T-cell (primary cell): ENCODE results near the gene AFF1. TPM values are rescaled to one million over a fixed set of nuclear protein-coding genes. Genes with fewer than 3 reads are reported as not detected.
A peak's percentile ranks its signal among the peaks of the same experiment; 100 is the strongest.

ENCODE experiments used
- ATAC-seq, 4 experiments: fragments of 200-7000 bp in 3 of 4; fragments of 150-1000 bp in 1 of 4; cut with Tn5 transposase; replicated peaks in 1 of 4; 1 replicate in 3 of 4; 2 replicates in 1 of 4; pipeline ENCODE4 v1.10.0; 2021; ENCODE audit warnings: moderate library complexity in 3 of 4, mild to moderate bottlenecking in 2 of 4, moderate number of reproducible peaks in 1 of 4
- CTCF ChIA-PET, 2 donors: fragments of 300-600 bp; sonication (Branson Sonifier 250); formaldehyde crosslinking; loops; one replicate each; lab custom pipeline; 2022; ENCODE audit warnings: antibody characterized with exemption in 2 of 2; lab: Charles Lee
- POLR2A ChIA-PET, 2 donors: fragments of 300-600 bp; sonication (Branson Sonifier 250); formaldehyde crosslinking; loops; one replicate each; lab custom pipeline; 2022; ENCODE audit warnings: antibody characterized with exemption in 2 of 2; lab: Charles Lee
- DNase-seq, 35 experiments: peaks; one replicate each; pipeline versions ENCODE4 v3.0.0 to v3.0.0-alpha.2; 2013 to 2023
- H3K27ac ChIP-seq: one replicate; pipeline ENCODE4 v1.5.1; 2013; ENCODE audit warnings: low read length
- H3K27me3 ChIP-seq, 2 experiments: replicated peaks in 1 of 2; 1 replicate in 1 of 2; 2 replicates in 1 of 2; pipeline versions ENCODE4 v1.6.1 to v1.7.0; 2013; ENCODE audit warnings: low read length in 1 of 2, mixed read lengths in 1 of 2; ENCODE audit not compliant: control insufficient read depth in 2 of 2, insufficient read depth in 2 of 2; ENCODE audit errors: extremely low read depth in 1 of 2
- H3K36me3 ChIP-seq, 2 donors: 1 replicate in 1 of 2; 2 replicates in 1 of 2; pipeline versions ENCODE4 v1.6.1 to v1.7.0; 2013; ENCODE audit warnings: low read length in 1 of 2; ENCODE audit not compliant: control insufficient read depth in 2 of 2, insufficient read depth in 1 of 2; ENCODE audit errors: extremely low read depth in 1 of 2
- H3K4me1 ChIP-seq, 2 experiments: 1 replicate in 1 of 2; 2 replicates in 1 of 2; pipeline versions ENCODE4 v1.6.1 to v1.7.0; 2013; ENCODE audit warnings: low read length in 2 of 2, mixed read lengths in 1 of 2; ENCODE audit not compliant: insufficient read depth in 2 of 2, control insufficient read depth in 1 of 2; ENCODE audit errors: extremely low read depth in 1 of 2
- H3K4me3 ChIP-seq, 2 donors: 1 replicate in 1 of 2; 2 replicates in 1 of 2; pipeline versions ENCODE4 v1.5.1 to v1.7.0; 2013; ENCODE audit warnings: mild to moderate bottlenecking in 2 of 2, low read length in 1 of 2, moderate library complexity in 1 of 2; ENCODE audit not compliant: control insufficient read depth in 1 of 2; ENCODE audit errors: extremely low read depth in 1 of 2
- H3K9me3 ChIP-seq: 2 replicates; pipeline ENCODE4 v1.7.0; 2013
- H3K27ac Mint-ChIP-seq, 2 donors: one replicate each; pipeline ENCODE4 v1.8.0; 2020 to 2021; ENCODE audit warnings: mild to moderate bottlenecking in 2 of 2, mixed read lengths in 2 of 2
- H3K27me3 Mint-ChIP-seq, 2 donors: one replicate each; pipeline ENCODE4 v1.8.0; 2021 to 2022; ENCODE audit warnings: mixed read lengths in 2 of 2
- H3K36me3 Mint-ChIP-seq: one replicate; pipeline ENCODE4 v1.8.0; 2021; ENCODE audit warnings: mixed read lengths
- H3K4me1 Mint-ChIP-seq, 3 donors: one replicate each; pipeline ENCODE4 v1.8.0; 2020 to 2022; ENCODE audit warnings: mixed read lengths in 3 of 3, mild to moderate bottlenecking in 1 of 3
- H3K4me3 Mint-ChIP-seq, 3 donors: one replicate each; pipeline ENCODE4 v1.8.0; 2020 to 2022; ENCODE audit warnings: mild to moderate bottlenecking in 3 of 3, mixed read lengths in 3 of 3, moderate library complexity in 3 of 3
- H3K9me3 Mint-ChIP-seq, 3 donors: one replicate each; pipeline ENCODE4 v1.8.0; 2020 to 2022; ENCODE audit warnings: mixed read lengths in 3 of 3
- WGBS: methylation state at CpG from one replicate; pipeline ENCODE4 v1.1.5; 2013; ENCODE audit warnings: missing lambda C conversion rate; ENCODE audit not compliant: insufficient coverage; 5-methylcytosine and 5-hydroxymethylcytosine counted together
- total RNA-seq, 35 experiments: library from RNA in 6 of 35; stranded (reverse) in 6 of 35; fragments of 120-200 nt in 1 of 35; gene quantifications; one replicate each; pipeline versions ENCODE4 v1.2.1 to v1.2.4 and lab custom pipeline; 2013 to 2026

The AFF1 gene
- total RNA-seq, 5 donors from 2014 or later (not counting 1 experiment from before 2014, with no cell fraction given): 65.3 to 112 (median 93.4) TPM

GRCh38 chr4:87114245-87115062 is 179.6 kb downstream of the AFF1 start:
- CTCF ChIA-PET: interaction anchor here in 1 of 2 donors (0.6 to 0.8 kb wide), 2 partner anchors 161 to 616 kb away, joined by 3 read pairs; no protein-coding TSS in a partner anchor

GRCh38 chr4:87116231-87116630 is 181.4 kb downstream of the AFF1 start:
- peaks cover 21 to 27% (median 26%) of the 10 kb centered on the region in 3 donors for H3K4me1 Mint-ChIP-seq
- Histone ChIP-seq H3K4me3 (no peak overlapping the region), H3K9me3 (no peaks in the 10 kb centered on the region), H3K4me1 (no peaks in the 10 kb centered on the region), H3K27me3 (no peaks in the 10 kb centered on the region), H3K36me3 (peaks cover 4 to 71% of the 10 kb centered on the region in 2 donors), H3K27ac (no peak overlapping the region)
- H3K9me3 Mint-ChIP-seq: no peaks in the 10 kb centered on the region
- no peak for ATAC-seq
- H3K36me3 Mint-ChIP-seq: peaks cover 74% of the 10 kb centered on the region
- POLR2A ChIA-PET: interaction anchor here in 1 of 2 donors (0.6 kb wide), 1 partner anchor 194 kb away, joined by 5 read pairs; no protein-coding TSS in a partner anchor
- no peak overlapping the region for H3K27ac Mint-ChIP-seq
- no peaks in the 10 kb centered on the region for H3K27me3 Mint-ChIP-seq
- CTCF ChIA-PET: no interaction called here
- 100% methylated on average over 1 of the region's 1 CpG for WGBS
- H3K4me3 Mint-ChIP-seq: no peak overlapping the region
- no peak for DNase-seq

More at GRCh38 chr4:87114245-87115062, 179.6 kb downstream of the AFF1 start:
- Histone ChIP-seq H3K27ac (no peak overlapping the region), H3K4me1 (no peaks in the 10 kb centered on the region), H3K36me3 (peaks cover 4 to 59% of the 10 kb centered on the region in 2 donors), H3K9me3 (no peaks in the 10 kb centered on the region), H3K27me3 (no peaks in the 10 kb centered on the region), H3K4me3 (no peak overlapping the region)
- H3K9me3 Mint-ChIP-seq: no peaks in the 10 kb centered on the region
- no peak for DNase-seq
- peaks cover 68% of the 10 kb centered on the region for H3K36me3 Mint-ChIP-seq
- POLR2A ChIA-PET: no interaction called here
- ATAC-seq: no peak
- H3K4me3 Mint-ChIP-seq: no peak overlapping the region
- no peaks in the 10 kb centered on the region for H3K27me3 Mint-ChIP-seq
- H3K27ac Mint-ChIP-seq: no peak overlapping the region
- 94% methylated on average over 14 of the region's 24 CpGs for WGBS
- H3K4me1 Mint-ChIP-seq: peaks cover 7 to 15% (median 13%) of the 10 kb centered on the region in 3 donors

GRCh38 chr4:87117051-87117731 is 182.4 kb downstream of the AFF1 start:
- Mint-ChIP-seq H3K36me3 (peaks cover 69% of the 10 kb centered on the region), H3K27ac (no peak overlapping the region), H3K27me3 (no peaks in the 10 kb centered on the region), H3K9me3 (no peaks in the 10 kb centered on the region), H3K4me1 (peaks cover 24 to 32% (median 26%) of the 10 kb centered on the region in 3 donors), H3K4me3 (no peak overlapping the region)
- no peaks in the 10 kb centered on the region for H3K4me1 ChIP-seq
- no peak for DNase-seq
- peaks cover 4 to 68% of the 10 kb centered on the region in 2 donors for H3K36me3 ChIP-seq
- H3K4me3 ChIP-seq: no peak overlapping the region
- H3K27ac ChIP-seq: no peak overlapping the region
- H3K9me3 ChIP-seq: no peaks in the 10 kb centered on the region
- CTCF ChIA-PET: no interaction called here
- ATAC-seq: no peak
- POLR2A ChIA-PET: interaction anchor here (0.6 kb wide), 2 partner anchors 32 to 195 kb away, joined by 4 to 5 read pairs; no protein-coding TSS in a partner anchor
- WGBS: 99% methylated on average over 7 of the region's 8 CpGs
- H3K27me3 ChIP-seq: no peaks in the 10 kb centered on the region

- ATAC-seq: no peak
- no peak overlapping the region for H3K27ac ChIP-seq
- no peaks in the 10 kb centered on the region for H3K9me3 ChIP-seq
- H3K27me3 ChIP-seq: no peaks in the 10 kb centered on the region
- no peak overlapping the region for H3K27ac Mint-ChIP-seq
- no peaks in the 10 kb centered on the region for H3K27me3 Mint-ChIP-seq
- no peak overlapping the region for H3K4me3 Mint-ChIP-seq
- DNase-seq: no peak
- H3K4me3 ChIP-seq: no peak overlapping the region
- no peaks in the 10 kb centered on the region for H3K9me3 Mint-ChIP-seq
- peaks cover 4 to 68% of the 10 kb centered on the region in 2 donors for H3K36me3 ChIP-seq
- 100% methylated on average over 1 of the region's 5 CpGs for WGBS
- no peaks in the 10 kb centered on the region for H3K4me1 ChIP-seq
- peaks cover 68% of the 10 kb centered on the region for H3K36me3 Mint-ChIP-seq
- H3K4me1 Mint-ChIP-seq: peaks cover 29 to 32% (median 29%) of the 10 kb centered on the region in 3 donors
- CTCF ChIA-PET: interaction anchor here in 1 of 2 donors (0.6 to 1.2 kb wide), 3 partner anchors 28 to 195 kb away, joined by 3 to 5 read pairs (median 3); no protein-coding TSS in a partner anchor
- POLR2A ChIA-PET: no interaction called here
Measured at GRCh38 chr4:87117732-87118075, 182.9 kb downstream of the AFF1 start.

GRCh38 chr4:87118421-87118820 is 183.6 kb downstream of the AFF1 start:
- POLR2A ChIA-PET: no interaction called here

GRCh38 chr4:87118826-87119225 is 184.0 kb downstream of the AFF1 start:
- no peaks in the 10 kb centered on the region for H3K9me3 ChIP-seq
- Mint-ChIP-seq H3K27me3 (no peaks in the 10 kb centered on the region), H3K36me3 (peaks cover 64% of the 10 kb centered on the region), H3K4me1 (peaks cover 29 to 32% (median 29%) of the 10 kb centered on the region in 3 donors), H3K9me3 (no peaks in the 10 kb centered on the region), H3K4me3 (no peak overlapping the region), H3K27ac (no peak overlapping the region)
- ATAC-seq (peak in 2 of 4 experiments; percentile 12 to 52), DNase-seq (no peak)
- POLR2A ChIA-PET: no interaction called here
- H3K36me3 ChIP-seq: peaks cover 4 to 62% of the 10 kb centered on the region in 2 donors
- no peaks in the 10 kb centered on the region for H3K27me3 ChIP-seq
- WGBS: 100% methylated on average over 1 of the region's 2 CpGs
- no peak overlapping the region for H3K4me3 ChIP-seq
- no peak overlapping the region for H3K27ac ChIP-seq
- no peaks in the 10 kb centered on the region for H3K4me1 ChIP-seq
- CTCF ChIA-PET: interaction anchor here (0.5 to 1.2 kb wide), 5 partner anchors 147 to 1363 kb away, joined by 3 to 9 read pairs (median 3); no protein-coding TSS in a partner anchor

More at GRCh38 chr4:87118421-87118820, 183.6 kb downstream of the AFF1 start:
- Histone ChIP-seq H3K27me3 (no peaks in the 10 kb centered on the region), H3K4me3 (no peak overlapping the region), H3K27ac (no peak overlapping the region), H3K4me1 (no peaks in the 10 kb centered on the region), H3K9me3 (no peaks in the 10 kb centered on the region), H3K36me3 (peaks cover 4 to 62% of the 10 kb centered on the region in 2 donors)
- WGBS: no CpG with 5 or more reads among the region's 1 CpG
- Mint-ChIP-seq H3K9me3 (no peaks in the 10 kb centered on the region), H3K27me3 (no peaks in the 10 kb centered on the region), H3K36me3 (peaks cover 66% of the 10 kb centered on the region), H3K4me3 (no peak overlapping the region), H3K27ac (no peak overlapping the region), H3K4me1 (peaks cover 29 to 32% (median 29%) of the 10 kb centered on the region in 3 donors)
- ATAC-seq (no peak), DNase-seq (no peak)
- CTCF ChIA-PET: interaction anchor here (0.6 to 1.2 kb wide), 4 partner anchors 29 to 196 kb away, joined by 3 to 5 read pairs (median 3); no protein-coding TSS in a partner anchor
